ENCODE measurements around the gene GALK2. TPM values are rescaled to one million over a fixed set of nuclear protein-coding genes. Genes with fewer than 3 reads are reported as not detected.
A peak's percentile ranks its signal among the peaks of the same experiment; 100 is the strongest.

Gene GALK2
- polyA plus RNA-seq (2014; cell fraction: cytosol; rRNA removed): 39.1 and 44.4 TPM in 2 replicates
- 14.5 and 16.0 TPM in 2 replicates for polyA plus RNA-seq (2014; cell fraction: nucleus; rRNA removed)

DNA sequence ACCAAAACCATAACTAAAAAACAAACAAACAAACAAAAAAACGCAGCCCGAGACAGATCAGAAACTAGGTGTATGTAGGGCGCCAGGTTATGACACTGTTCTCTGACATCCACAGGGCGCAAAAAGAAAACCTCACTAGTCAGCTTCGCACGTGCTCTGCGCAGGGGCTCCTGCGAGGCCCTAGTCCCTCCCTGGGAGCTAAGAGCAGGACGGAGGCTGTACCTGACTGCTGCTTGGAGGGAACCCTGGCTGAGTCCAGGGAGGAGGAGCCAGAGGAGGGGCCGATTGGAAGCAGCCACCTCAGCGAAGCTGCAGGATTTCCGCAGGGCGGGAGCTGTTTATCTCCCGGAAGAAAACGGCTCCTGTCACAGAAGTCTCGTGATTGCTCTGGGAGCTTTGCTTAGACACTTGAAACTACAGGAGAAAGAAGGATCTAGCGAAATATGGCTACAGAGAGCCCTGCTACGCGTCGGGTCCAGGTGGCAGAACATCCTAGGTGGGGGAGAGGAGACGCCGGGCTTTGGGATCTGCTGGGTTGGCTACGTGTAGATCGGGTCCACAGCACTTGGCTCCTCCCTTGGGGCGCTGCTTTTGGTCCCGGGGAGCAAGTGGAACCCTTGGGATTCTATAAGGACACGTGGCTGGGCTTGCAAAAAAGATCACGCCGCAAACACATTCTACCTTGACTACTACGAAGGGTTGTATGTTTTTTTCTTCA lies at the start of gene GALK2:
Gene GALK2 (plus strand): TSS at position 368 of the 718 bp plus-strand sequence. CDS start 76 bp downstream, at position 444.
- peak; percentile 91 for DNase-seq (ENCODE audit: low spot score)

- no peak for DNase-seq (ENCODE audit: low spot score)
Observed at GRCh38 chr15:49120832-49121231, 49.2 kb upstream of the GALK2 start.

DNA sequence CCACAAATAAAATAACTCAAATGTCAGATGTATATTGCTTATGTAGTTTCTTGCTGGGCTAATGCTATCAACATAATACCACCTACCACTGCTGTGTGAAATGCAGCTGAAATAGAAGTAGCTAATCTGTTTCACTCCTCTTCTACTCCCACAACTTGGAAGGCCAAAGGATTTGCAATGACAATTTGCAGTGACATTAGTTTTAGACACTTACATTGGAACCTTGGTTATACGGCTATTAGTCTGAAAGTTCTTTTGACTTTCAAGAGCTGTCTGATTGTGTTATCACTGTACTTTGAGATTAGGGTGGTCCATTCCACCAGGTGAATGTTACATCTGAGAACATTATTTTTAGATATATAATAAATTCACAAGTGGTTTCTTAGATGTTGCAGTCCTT lies 48.1 kb upstream of the GALK2 start:
- DNase-seq (ENCODE audit: low spot score): no peak

DNA sequence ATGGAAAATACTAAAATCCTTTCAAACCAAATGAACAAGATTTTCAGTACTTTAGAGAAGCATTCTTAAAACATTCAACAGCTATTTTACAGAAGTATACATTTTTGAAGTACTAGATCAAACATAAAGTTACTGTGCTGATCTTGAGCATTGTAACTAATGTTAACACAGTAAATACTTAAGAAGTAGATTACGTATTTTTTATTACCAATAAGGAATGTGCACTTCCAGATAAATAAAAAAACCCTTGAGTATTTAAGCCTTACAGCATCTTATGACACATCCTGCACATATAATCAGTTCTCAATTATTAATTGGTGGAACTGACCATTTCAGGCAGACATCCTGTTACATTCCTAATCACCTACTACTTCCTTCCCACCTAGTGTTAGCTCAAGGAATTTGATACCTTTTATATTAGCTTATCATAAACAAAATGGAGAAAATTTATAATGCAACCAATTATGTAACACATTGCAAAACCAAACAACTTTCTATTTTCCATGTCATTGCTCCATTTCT lies 47.4 kb upstream of the GALK2 start:
- no peak for DNase-seq (ENCODE audit: low spot score)

GRCh38 chr15:49124371-49124770 lies 45.7 kb upstream of the GALK2 start:
- no peak for DNase-seq (ENCODE audit: low spot score)

- DNase-seq (ENCODE audit: low spot score): no peak
Observed at GRCh38 chr15:49131403-49131802, 38.6 kb upstream of the GALK2 start.

DNA sequence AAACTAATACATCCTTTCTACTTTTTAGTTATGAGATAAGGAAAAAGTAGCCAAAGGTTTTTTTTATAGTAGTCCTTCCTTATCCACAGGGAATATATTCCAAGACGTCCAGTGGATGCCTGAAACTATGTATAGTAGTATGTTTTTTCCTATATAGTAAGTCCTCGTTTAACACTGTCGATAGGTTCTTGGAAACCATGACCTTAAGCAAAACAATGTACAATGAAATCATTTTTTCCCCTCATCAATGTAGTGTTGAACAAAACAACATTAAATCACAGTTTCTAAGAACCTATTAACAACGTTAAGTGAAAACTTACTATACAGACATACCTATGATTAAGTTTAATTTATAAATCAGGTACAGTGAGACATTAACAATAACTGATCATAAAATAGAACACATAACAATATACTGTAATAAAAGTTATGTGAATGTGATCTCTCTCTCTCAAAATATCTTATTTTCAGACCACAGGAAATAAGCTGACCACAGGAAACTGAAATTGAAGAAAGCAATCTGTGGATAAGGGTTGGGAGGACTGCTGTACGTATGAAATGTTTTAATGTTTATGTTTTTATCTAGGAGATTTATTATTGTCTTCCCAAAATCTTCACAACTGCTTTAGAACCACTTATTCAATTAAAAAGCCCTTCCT lies 35.2 kb upstream of the GALK2 start:
- DNase-seq (ENCODE audit: low spot score): no peak

DNA sequence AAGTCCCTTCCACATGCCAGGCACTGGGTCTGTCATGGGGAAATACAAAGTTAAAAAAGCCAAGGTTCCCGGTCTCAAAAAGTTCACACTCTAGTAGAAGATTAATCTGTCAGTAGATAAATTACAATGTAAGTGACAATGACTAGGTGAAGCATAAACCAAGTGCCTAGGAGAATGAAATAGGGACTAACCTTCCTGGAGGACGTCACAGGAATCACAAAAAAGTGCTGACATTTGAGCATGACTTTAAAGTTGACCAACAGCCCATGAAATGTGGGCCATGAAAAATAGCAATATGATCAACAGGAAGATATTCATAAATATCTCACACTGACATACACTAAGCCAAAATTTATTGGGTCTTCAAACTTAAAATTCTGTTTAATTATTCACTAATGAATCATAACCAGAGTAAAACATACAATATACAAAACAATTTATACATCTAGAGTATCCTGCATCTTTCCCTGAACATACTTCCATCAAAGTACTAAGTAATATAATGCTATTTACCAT lies 34.6 kb upstream of the GALK2 start:
- no peak for DNase-seq (ENCODE audit: low spot score)

GRCh38 chr15:49135911-49136310 lies 34.1 kb upstream of the GALK2 start:
- DNase-seq (ENCODE audit: low spot score): no peak

GRCh38 chr15:49137861-49138260 lies 32.2 kb upstream of the GALK2 start:
- no peak for DNase-seq (ENCODE audit: low spot score)

DNA sequence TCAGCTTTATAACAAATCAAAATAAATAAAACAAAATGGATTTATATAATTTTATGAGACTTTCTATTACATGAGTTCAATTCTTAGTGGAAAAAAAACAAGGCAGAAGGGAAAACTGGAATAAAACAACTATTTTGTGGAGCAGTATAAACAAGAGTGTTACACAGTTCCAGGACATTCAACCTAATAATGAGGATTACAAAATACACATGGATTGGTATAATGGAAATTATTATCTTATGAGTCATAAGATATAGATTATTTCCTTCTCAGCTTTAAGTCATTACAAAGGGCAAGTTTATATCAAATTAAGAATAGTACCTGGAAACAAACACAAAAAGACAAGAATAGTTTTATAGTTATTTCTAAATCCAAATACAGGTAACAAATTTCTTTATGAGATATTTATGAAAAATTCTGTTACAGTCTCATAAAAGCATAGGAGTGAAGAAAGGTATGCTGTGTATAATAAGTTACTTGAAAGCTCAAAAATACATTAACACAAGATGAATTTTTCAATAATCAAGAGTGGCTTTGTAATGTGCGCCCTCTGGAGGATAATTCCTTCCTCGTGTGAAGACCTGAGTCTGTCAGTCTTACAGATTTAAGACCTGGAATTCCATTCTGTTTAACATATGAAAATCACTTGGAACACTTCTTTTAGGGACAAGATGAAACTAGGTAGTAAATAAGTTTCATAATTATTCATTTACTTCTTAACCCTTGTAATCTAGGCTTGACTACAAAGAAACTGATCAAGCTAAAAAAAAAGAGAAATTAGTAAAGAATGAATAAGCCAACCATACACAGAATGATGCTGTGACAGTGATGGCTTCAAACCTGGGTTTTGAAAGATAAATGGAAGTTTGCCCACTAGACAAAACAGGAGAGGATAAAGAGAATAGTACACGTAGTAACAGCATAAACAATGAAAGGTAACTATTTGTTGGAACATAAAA lies 24.1 kb upstream of the GALK2 start:
- peak; percentile 52 for DNase-seq (ENCODE audit: low spot score)

DNA sequence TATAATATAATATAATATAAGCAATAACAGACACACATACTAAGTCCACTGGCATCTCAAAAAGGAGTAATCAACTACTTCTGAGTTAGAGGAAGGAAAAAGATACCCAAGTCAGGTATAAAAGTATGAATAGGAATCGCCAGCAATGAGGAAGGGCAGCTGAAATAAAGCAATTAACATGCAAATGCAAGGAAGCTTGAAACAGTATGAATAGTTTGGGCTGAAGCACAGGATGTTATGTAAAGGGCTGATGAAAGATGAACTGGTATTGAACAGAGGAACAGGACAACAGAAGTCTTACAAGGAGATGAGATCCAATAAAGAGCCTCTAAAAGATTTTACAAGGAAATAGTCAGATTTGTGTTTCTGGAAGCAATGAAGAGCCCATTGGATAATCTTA lies 21.7 kb upstream of the GALK2 start:
- no peak for DNase-seq (ENCODE audit: low spot score)

DNA sequence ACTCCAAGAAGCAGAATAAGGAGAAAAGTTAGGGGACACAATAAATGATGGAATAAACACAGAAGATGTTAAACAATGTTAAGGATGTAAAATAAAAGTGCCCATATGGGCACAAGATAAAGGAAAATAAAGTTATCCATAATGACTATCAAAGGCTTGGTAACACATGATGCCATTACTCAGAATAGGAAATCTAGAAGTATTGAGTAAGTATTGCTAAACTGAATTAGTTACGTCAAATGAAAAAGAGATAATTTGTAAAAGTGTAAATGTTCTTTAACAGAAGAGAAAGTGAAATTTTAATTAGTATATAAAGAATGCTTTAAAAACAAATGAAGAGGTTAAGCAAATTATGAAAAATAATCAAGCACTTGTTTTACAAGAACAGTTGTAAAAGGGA lies 21.3 kb upstream of the GALK2 start:
- no peak for DNase-seq (ENCODE audit: low spot score)

- DNase-seq (ENCODE audit: low spot score): no peak
Observed at GRCh38 chr15:49151831-49152230, 18.2 kb upstream of the GALK2 start.

- DNase-seq (ENCODE audit: low spot score): no peak
Observed at GRCh38 chr15:49152552-49153312, 17.3 kb upstream of the GALK2 start.

GRCh38 chr15:49154359-49154758 lies 15.7 kb upstream of the GALK2 start:
- no peak for DNase-seq (ENCODE audit: low spot score)

DNA sequence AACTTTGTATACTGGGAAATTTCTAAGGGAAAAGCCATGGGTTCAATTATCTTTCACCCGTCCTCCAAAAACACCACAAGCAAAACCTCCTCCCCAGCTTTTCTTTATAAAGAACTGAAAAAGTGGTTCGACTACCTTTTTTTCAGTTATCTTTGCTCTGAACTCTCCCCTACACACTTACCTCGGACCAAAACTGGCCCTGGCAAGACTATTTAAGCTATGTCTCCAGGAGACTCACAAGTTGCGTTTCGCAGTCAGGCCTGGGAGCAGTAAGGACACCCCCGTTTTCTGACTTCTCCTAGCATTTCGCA lies 15.3 kb upstream of the GALK2 start:
- DNase-seq (ENCODE audit: low spot score): no peak

DNA sequence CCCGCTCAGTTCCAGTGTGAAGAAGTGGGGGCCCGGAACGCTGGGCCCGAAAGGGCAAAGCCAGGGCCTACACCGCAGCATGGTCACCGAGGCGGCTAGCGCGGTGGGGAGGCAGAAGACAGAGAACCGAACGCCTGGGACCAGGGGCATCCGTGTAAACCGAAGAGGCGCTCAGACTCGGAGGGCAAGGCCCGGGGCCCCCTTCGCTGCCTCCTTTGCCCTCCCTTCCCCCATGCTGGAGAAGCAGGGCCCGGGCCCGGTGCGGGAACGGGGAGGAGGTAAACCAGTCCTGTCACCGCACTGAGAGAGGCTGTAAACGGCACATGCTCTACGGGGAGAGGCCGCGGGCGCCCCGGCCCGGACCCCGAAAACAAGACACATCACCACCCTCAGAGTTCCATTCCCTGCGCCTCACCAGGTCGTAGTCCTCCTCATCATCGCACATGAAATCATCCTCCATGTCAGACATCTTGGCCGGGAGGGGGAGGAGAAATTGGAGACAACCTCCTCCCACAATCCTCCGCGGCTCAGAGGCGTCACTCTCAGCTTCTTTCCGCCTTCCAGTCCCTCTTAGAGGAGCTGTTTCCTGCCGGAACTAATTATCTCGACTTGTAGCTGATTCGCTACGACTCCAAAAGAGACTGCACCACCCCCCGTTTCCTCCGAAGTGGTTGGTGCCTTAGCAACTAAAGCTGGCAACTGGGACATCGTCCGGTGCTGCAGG lies 14.8 kb upstream of the GALK2 start, which contains the start of gene COPS2:
Gene COPS2 (minus strand): TSS at position 490 of the 724 bp plus-strand sequence. CDS start 21 bp downstream, at position 469.
- DNase-seq (ENCODE audit: low spot score): peak; percentile 99

- peak; percentile 30 for DNase-seq (ENCODE audit: low spot score)
Observed at GRCh38 chr15:49155834-49156627, 14.0 kb upstream of the GALK2 start.

Data from SK-N-DZ (cell line).